GM18909 (cell line): ENCODE data around the gene TPGS1.

ENCODE experiments used
- ATAC-seq: cut with Tn5 transposase; IDR thresholded peaks from one replicate; pipeline ENCODE4 v1.9.1; 2021; ENCODE audit warnings: mild to moderate bottlenecking; ENCODE audit not compliant: unreplicated experiment, poor library complexity

Gene TPGS1

GRCh38 chr19:517721-518597 lies 10.7 kb downstream of the TPGS1 start:
- no peak for ATAC-seq

DNA sequence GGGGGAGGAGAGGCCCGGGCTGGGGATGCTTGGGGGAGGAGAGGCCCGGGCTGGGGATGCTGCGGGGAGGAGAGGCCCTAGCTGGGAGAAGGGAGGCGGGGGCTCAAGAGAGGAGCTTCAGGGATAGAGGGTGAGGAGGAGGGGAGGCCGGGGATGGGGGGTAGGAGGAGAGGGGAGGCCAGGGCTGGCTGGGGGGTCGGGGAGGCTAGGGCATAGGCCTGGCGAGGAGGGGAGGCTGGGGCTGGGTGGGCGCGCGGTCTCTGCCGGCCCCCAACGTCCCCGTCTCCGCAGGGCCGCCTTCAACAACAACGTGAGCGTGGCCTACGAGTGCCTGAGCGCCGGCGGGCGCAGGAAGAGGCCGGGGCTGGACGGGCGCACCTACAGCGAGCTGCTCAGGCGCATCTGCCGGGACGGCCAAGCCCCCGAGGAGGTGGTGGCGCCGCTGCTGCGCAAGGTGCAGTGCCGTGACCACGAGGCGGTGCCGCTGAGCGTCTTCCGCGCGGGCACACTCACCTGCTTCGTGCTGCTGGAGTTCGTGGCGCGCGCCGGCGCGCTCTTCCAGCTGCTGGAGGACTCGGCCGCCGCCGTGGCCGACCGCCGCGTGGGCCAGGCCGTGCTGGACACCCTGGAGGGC lies 11.4 kb downstream of the TPGS1 start:
- ATAC-seq, result no peak

GRCh38 chr19:519449-519865 lies 12.2 kb downstream of the TPGS1 start:
- ATAC-seq, result no peak

GRCh38 chr19:522726-523125 lies 15.4 kb downstream of the TPGS1 start:
- no peak for ATAC-seq

GRCh38 chr19:524062-524674 lies 16.9 kb downstream of the TPGS1 start:
- ATAC-seq, result no peak

GRCh38 chr19:525029-525428 lies 17.7 kb downstream of the TPGS1 start:
- ATAC-seq, result no peak

DNA sequence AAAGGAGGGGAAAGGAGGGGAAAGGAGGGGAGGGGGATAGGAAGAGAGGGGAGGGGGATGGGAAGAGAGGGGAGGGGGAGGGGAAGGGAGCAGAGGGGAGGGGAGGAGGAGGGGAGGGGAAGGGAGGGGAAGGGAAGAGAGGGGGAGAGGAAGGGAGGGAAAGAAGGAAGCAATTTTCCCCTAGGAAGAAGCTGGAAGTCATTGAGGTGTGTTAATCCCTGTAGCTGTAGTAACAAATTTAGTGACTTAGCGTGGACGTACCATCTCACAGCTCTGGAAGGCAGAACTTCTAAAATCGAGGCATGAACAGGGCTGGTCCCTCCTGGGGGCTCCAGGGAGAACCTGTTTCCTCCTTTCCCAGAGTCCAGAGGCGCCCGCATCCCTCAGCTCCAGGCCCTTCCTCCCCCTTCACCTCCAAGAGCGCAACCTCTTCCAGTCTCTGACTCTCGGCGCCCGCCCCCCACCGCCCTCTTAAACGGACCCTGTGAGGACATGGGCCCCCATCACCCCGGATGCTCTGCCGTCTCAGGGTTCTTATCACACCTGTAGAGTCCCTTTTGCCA lies 18.6 kb downstream of the TPGS1 start:
- ATAC-seq, result no peak

DNA sequence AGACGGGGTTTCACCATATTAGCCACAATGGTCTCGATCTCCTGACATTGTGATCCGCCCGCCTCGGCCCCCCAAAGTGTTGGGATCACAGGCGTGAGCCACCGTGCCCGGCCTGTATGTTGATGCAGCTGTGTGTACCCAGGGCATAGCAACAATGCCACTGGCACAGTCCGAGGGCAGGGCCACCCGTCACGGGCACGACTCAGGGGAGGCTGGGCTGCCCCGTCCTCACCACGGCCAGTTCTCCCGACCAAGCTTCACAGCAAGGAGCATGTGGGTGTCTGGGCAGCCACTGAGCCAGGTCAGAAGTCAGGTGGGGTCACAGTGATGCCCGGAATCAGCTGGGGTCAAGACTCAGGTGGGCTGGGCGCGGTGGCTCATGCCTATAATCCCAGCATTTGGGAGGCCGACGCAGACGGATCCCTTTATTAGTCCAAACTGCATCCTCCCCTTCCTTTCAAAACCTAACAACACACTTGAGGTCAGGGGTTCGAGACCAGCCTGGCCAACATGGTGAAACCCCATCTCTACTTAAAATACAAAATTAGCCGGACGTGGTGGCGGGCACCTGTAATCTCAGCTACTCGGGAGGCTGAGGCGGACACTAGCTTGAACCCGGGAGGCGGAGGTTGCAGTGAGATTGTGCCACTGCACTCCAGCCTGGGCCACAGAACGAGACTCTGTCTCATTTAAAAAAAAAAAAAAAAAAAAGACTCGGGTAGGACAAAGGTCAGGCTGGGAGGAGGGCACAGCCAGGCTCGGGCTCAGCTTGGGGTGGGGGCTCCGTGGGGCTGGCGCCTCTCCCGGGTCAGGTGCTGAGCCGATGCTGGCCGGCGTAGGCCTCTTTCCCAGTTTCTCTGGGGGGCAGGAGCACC lies 23.1 kb downstream of the TPGS1 start:
- no peak for ATAC-seq

GRCh38 chr19:531009-531752 lies 23.9 kb downstream of the TPGS1 start:
- ATAC-seq, result peak; percentile 67

DNA sequence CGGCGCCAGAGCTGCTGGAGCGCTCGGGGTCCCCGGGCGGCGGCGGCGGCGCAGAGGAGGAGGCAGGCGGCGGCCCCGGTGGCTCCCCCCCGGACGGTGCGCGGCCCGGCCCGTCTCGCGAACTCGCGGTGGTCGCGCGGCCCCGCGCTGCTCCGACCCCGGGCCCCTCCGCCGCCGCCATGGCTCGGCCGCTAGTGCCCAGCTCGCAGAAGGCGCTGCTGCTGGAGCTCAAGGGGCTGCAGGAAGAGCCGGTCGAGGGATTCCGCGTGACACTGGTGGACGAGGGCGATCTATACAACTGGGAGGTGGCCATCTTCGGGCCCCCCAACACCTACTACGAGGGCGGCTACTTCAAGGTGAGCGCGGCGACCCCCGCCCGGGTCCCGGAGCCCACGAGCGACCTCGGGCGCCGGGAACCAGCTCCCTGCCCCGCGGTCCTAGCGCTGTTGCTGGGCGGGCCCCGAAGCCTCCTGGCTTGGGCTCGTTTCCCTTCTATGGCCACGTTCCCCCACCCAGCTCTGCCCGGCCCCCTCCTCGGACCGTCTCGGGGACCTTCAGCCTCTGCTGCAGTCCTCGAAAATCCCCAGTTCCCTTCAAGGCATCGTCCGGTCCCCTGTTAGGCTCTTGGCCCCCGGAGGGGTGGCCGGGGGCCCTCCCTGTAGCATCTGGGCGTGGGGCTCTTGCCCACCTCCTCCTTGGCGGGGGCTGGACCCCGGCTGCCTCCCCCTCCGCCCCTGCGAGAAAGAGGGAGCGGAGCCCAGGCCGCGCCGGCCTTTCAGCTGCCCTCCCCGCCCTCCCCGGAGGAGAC lies 24.7 kb downstream of the TPGS1 start, which contains the start of gene CDC34:
CDC34 (plus strand) TSS at position 8 of the 808 bp plus-strand sequence; CDS start at position 180, 172 bp downstream.
- ATAC-seq, result peak; percentile 10

DNA sequence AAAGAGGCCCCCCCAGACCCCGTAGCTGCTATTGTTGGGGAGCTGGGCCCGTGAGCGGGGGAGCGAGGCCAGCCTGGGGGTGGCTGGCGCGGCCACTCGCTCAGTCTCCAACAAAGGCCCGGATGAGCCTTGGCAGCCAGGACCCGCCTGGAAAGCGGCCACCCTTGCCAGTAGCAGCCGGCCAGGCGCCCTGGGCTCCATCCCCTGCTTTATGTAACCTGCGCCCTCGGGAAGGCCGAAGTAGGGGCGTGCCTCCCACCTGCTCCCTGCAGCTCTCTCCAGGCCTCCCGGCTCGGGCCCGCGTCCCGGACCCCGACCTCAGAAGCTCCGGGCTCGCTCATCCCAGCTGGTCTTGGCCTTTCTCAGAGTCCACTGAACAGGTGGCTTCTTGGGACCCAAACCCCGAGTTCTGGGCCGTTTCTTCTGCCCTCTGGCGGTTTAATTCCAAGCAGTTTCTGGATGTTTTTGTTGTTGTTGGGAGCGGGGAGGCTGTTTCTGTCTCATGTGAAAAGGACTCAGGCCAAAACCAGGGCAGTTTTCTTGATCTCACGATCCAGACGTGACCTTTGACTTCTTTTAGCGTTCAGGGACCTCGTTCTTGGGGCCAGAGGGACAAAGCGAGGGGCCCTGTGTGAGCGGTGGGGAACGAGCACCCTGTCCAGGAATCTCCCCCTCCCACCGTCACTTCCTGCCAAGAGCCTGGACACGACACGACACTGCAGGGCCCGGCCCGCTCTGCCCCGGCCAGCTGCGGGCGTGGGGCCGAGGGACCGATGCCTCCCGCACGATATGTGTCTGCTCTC lies 25.5 kb downstream of the TPGS1 start:
- ATAC-seq, result no peak

GRCh38 chr19:533364-534058 lies 26.2 kb downstream of the TPGS1 start:
- no peak for ATAC-seq

DNA sequence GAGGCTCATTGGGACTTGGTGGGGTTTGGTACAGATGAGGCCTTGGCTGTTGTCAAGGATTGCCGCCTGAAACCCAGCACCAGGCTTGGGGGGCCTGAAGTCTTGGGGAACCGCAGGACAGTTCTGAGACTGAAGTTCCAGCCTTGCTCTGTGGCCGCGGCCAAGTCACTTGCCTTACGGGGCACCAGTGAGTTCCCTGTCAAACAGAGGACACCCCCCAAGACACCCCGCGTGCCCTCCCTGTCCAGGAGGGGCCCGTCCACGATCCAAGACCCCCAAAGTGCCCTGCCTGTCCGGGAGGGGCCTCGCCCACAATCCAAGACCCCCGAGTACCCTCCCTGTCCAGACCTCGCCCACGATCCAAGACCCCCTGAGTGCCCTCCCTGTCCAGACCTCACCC lies 26.8 kb downstream of the TPGS1 start:
- no peak for ATAC-seq

- ATAC-seq, result no peak
These were observed 27.9 kb downstream of the TPGS1 start for GRCh38 chr19:535017-535835.

DNA sequence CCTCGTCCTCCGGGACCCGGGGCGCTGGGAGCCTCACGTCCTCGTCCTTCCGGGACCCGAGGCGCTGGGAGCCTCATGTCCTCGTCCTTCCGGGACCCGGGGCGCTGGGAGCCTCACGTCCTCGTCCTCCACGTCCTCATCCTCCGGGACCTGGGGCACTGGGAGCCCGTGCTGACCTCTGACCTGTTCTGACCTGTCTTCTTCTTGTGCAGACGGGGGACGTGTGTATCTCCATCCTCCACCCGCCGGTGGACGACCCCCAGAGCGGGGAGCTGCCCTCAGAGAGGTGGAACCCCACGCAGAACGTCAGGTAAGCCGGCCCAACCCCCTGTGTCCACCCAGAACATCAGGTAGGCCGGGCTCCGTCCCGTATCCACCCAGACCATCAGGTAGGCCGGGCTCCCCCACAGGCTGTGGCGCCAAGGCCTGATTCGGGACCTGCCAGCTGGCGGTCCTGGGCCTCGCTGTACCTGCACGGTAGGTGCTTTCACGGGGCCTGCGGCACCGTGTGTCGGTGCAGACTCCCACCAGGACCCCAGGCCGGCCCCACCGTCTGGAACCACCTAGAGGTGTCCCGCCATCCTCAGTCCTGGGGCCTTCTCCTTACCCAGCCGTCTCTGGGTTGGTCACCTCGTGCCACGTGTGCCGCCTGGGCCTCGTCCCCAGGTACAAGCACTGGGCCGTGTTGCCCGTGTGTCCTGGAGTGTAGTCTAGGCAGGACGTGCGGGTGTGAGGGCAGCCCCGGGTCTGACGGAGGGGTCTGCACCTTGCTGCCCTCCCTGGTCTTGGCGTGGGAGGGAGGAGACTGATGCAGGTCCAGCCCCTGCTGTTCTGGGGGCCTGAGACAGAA lies 29.0 kb downstream of the TPGS1 start:
- no peak for ATAC-seq
